GM19240 (cell line): ENCODE measurements around the gene RAPGEFL1.
"Not testable (repeated sequence)": the region's sequence is repeated elsewhere in the genome, so short reads cannot be mapped to it uniquely, and the experiment has no call there.

ENCODE experiments used
- DNase-seq: peaks from one replicate; pipeline ENCODE4 v3.0.0; 2011; ENCODE audit warnings: low spot score; ENCODE audit not compliant: insufficient read length

Gene RAPGEFL1

DNA sequence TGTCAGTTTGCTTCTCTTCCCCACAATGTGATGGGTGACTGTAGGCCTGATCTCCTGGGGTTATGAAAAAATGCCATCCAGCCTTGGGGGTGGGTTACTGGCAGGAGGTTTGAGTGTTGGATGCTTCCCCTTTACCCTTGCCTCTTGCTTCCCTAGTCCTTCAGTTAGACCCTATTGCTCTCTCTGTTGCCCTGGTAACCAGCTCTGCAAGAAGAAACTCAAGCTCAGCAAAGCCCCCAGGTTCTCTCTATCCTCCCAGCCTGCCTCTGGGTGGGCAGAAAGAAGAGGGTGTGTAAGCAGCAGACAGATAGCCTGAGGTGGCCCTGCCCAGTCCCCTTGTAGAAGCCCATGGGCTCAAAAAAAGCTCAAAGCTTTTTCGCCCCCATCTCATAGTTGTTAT is 2.8 kb upstream of the RAPGEFL1 start:
- no peak for DNase-seq

GRCh38 chr17:40175928-40176753 is 1.1 kb upstream of the RAPGEFL1 start:
- no peak for DNase-seq

DNA sequence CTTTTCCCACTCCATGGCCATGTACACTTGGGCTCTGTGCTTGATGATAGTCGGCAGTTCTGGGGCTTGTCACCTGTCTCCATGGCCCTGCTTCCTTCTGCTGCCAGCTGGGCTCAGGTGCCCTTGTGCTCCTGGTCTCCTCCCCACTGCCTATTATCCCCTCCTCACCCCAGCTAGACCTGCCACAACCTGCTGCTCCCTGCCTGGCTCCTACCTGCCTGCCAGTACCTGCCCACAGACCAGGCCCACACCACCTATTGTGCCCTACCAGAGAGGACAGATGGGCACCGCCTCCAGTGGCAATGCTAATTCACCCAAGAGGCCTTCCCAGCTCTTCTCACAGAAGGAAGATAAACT is 538 bp upstream of the RAPGEFL1 start:
- DNase-seq = no peak

- no peak for DNase-seq
These were observed 841 bp downstream of the RAPGEFL1 start for GRCh38 chr17:40178021-40178601.

- no peak for DNase-seq
These were observed 1.4 kb downstream of the RAPGEFL1 start for GRCh38 chr17:40178660-40179059.

GRCh38 chr17:40179923-40180659 is 2.8 kb downstream of the RAPGEFL1 start:
- DNase-seq = no peak

- no peak for DNase-seq
These were observed 3.4 kb downstream of the RAPGEFL1 start for GRCh38 chr17:40180694-40181093.

- DNase-seq = no peak
These were observed 3.9 kb downstream of the RAPGEFL1 start for GRCh38 chr17:40181205-40181604.

DNA sequence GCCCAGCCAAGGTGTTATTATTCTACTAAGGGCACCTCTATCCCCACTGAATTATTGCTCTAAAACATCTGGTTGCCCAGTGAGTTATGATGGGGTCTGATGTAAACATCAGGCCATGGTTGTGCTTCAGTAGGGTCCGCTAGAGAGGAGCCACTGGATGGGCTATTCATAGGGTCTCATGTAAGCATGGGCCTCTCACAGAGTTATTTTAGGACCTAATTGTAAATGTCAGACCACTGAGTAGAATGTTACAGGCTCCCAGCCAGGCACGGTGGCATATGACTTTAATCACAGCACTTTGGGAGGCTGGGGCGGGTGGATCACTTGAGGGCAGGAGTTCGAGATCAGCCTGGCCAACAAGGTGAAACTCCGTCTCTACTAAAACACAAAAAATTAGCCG is 5.3 kb downstream of the RAPGEFL1 start:
- DNase-seq = no peak

GRCh38 chr17:40187238-40187637 is 10.0 kb downstream of the RAPGEFL1 start:
- DNase-seq = no peak

GRCh38 chr17:40188694-40189093 is 11.4 kb downstream of the RAPGEFL1 start:
- no peak for DNase-seq

DNA sequence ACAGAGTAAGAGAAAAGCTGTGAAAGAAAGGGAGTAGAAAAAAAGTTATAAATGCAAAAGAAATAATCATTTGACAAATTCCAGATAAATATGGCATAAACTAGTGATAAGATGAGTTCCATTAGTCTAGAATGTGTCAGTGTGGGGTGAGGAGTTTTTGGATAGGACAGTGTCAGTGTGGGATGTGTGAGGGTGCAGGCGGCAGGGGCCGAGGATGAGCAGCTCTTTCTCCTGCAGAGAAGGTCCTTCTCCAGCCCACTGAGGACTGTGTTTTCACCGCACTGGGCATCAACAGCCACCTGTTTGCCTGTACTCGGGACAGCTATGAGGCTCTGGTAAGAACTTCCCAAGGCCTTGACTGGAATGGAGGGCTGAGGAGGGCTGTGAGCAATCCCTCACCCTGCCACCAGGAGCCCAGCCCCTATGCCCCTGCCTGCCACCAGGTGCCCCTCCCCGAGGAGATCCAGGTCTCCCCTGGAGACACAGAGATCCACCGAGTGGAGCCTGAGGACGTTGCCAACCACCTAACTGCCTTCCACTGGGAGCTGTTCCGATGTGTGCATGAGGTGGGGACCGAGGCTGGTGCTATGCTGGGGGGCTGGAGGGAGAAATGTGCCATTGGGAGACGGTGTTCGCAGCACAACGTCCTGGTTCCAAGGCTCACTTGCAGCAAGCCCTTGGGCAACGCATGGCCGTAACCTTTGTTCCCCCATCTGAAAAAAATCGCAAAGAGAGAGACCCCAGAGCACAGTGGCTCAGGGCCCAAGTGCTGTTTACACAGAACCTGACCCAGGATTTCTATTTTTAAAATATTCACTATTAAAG is 13.1 kb downstream of the RAPGEFL1 start:
- DNase-seq = no peak

GRCh38 chr17:40191237-40192208 is 14.3 kb downstream of the RAPGEFL1 start:
- DNase-seq = peak; percentile 59

- DNase-seq = no peak
These were observed 15.7 kb downstream of the RAPGEFL1 start for GRCh38 chr17:40192961-40193360.

- DNase-seq = no peak
These were observed 17.6 kb downstream of the RAPGEFL1 start for GRCh38 chr17:40194821-40195220.

DNA sequence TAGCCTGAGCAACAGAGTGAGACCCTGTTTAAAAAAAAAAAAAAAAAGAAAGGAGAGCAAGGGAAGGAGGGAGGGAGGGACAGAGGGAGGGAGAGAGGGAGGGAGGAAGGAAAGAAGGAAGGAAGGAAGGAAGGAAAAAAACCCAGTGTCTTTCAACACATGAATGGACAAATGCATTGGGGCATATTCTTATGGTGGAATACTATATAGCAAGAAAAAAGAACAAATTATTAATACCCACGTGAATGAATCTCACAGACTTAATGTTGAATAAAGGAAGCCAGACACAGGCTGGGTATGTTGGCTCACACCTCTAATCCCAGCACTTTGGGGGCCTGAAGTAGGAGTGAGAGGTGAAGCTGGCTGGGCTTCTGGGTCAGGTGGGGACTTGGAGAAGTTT is 20.3 kb downstream of the RAPGEFL1 start:
- DNase-seq = no peak

GRCh38 chr17:40197965-40198456 is 20.7 kb downstream of the RAPGEFL1 start:
- DNase-seq = not testable (repeated sequence)

GRCh38 chr17:40198576-40198975 is 21.3 kb downstream of the RAPGEFL1 start:
- DNase-seq = no peak

- DNase-seq = no peak
These were observed 25.9 kb downstream of the RAPGEFL1 start for GRCh38 chr17:40203131-40203530.

GRCh38 chr17:40206193-40206592 is 28.9 kb downstream of the RAPGEFL1 start:
- not testable (repeated sequence) for DNase-seq
